HEK293 (cell line): ENCODE data around the gene DLX5.

Experiments
- BCL11B ChIP-seq: fragments of 450-650 bp; formaldehyde crosslinking; IDR thresholded peaks from 2 replicates; pipeline ENCODE4 v1.5.1; 2016; ENCODE audit warnings: low read depth, missing biosample characterization, missing genetic modification characterization
- KLF7 ChIP-seq: fragments of 450-650 bp; formaldehyde crosslinking; IDR thresholded peaks from 2 replicates; pipeline ENCODE4 v1.5.1; 2016; ENCODE audit warnings: missing biosample characterization, missing genetic modification characterization, borderline replicate concordance
- PRDM1 ChIP-seq: fragments of 450-650 bp; formaldehyde crosslinking; IDR thresholded peaks from 2 replicates; pipeline ENCODE4; 2016; ENCODE audit warnings: missing biosample characterization, missing genetic modification characterization
- SALL2 ChIP-seq: fragments of 450-650 bp; formaldehyde crosslinking; IDR thresholded peaks from 2 replicates; pipeline ENCODE4 v1.5.0; 2017; ENCODE audit warnings: missing biosample characterization, mild to moderate bottlenecking, missing genetic modification characterization, borderline replicate concordance
- SP2 ChIP-seq: fragments of 450-650 bp; formaldehyde crosslinking; IDR thresholded peaks from 2 replicates; pipeline ENCODE4 v1.5.1; 2016; ENCODE audit warnings: missing biosample characterization, missing genetic modification characterization
- ZBTB6 ChIP-seq: fragments of 450-650 bp; formaldehyde crosslinking; IDR thresholded peaks from 2 replicates; pipeline ENCODE4 v1.5.1; 2017; ENCODE audit warnings: missing biosample characterization, missing genetic modification characterization
- ZNF112 ChIP-seq: fragments of 450-650 bp; formaldehyde crosslinking; IDR thresholded peaks from 2 replicates; pipeline ENCODE4 v1.5.0; 2017; ENCODE audit warnings: missing biosample characterization, missing genetic modification characterization
- ZNF138 ChIP-seq: fragments of 450-650 bp; formaldehyde crosslinking; IDR thresholded peaks from 2 replicates; pipeline ENCODE4 v1.5.1; 2016; ENCODE audit warnings: missing biosample characterization, missing genetic modification characterization, borderline replicate concordance
- ZNF280D ChIP-seq: fragments of 450-650 bp; formaldehyde crosslinking; IDR thresholded peaks from 2 replicates; pipeline ENCODE4 v1.5.1; 2016; ENCODE audit warnings: missing biosample characterization, missing genetic modification characterization
- ZNF311 ChIP-seq: fragments of 450-650 bp; formaldehyde crosslinking; IDR thresholded peaks from 2 replicates; pipeline ENCODE4 v1.5.1; 2017; ENCODE audit warnings: missing biosample characterization, missing genetic modification characterization, borderline replicate concordance
- ZNF391 ChIP-seq: fragments of 450-650 bp; formaldehyde crosslinking; IDR thresholded peaks from 2 replicates; pipeline ENCODE4 v1.5.1; 2016; ENCODE audit warnings: low read depth, missing biosample characterization, missing genetic modification characterization, borderline replicate concordance
- ZNF518A ChIP-seq: fragments of 450-650 bp; formaldehyde crosslinking; conservative IDR thresholded peaks from 2 replicates; pipeline ENCODE4 v1.5.1; 2016; ENCODE audit warnings: low read depth, missing biosample characterization, missing genetic modification characterization
- ZNF610 ChIP-seq: fragments of 450-650 bp; formaldehyde crosslinking; IDR thresholded peaks from 2 replicates; pipeline ENCODE4 v1.5.1; 2016; ENCODE audit warnings: missing biosample characterization, missing genetic modification characterization, borderline replicate concordance
- ZSCAN18 ChIP-seq: fragments of 450-650 bp; formaldehyde crosslinking; IDR thresholded peaks from 2 replicates; pipeline ENCODE4 v1.5.1; 2016; ENCODE audit warnings: missing biosample characterization, missing genetic modification characterization
- TF ChIP-seq, protein P1 (sequence below): fragments of 450-650 bp; formaldehyde crosslinking; IDR thresholded peaks from 2 replicates; pipeline ENCODE4 v1.5.1; 2016; ENCODE audit warnings: missing biosample characterization, missing genetic modification characterization
- TF ChIP-seq, protein P2 (sequence below): fragments of 450-650 bp; formaldehyde crosslinking; conservative IDR thresholded peaks from 2 replicates; pipeline ENCODE4 v1.5.1; 2016; ENCODE audit warnings: low read depth, missing biosample characterization, missing genetic modification characterization
- TF ChIP-seq, protein P3 (sequence below): fragments of 450-650 bp; formaldehyde crosslinking; IDR thresholded peaks from 2 replicates; pipeline ENCODE4 v1.5.1; 2017; ENCODE audit warnings: missing biosample characterization, missing genetic modification characterization

DLX5 gene

DNA sequence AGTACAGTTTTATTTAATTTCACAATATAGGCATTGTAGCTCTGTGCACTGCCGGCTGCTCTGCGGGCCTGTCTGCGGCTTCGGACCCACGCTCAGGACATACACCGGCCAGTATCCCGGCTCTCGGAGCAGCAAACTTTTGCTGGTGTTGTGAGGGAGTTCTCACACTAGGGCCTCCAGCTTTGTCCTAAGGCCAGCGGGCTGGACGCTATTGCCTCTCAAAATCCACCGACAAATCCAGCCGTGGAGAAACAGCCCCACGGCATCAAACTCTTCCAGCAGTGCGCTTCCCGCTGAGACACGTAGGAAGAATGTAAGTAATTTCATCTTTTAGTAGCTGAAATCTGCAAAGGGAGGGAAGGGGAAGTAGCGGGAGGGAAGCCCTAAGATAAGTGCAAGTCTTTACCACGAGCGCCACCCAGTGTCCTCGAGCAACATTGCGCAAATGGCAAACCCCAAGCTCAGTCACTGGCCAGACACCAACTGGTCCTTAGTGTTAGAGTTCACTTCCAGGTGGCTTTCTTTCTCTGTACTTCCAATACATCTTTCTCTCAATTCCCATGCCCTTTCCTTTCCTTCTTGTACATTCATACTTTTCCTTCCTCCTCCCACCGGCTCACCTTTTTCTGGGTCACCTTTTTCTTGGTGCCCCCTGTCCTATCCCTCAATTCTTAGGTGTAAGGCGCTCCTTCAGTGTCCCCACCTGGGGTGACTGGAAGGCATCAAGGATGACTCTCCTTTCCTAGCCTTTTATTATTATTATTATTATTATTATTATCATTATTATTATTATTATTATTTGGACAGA lies 3.0 kb upstream of the DLX5 start (continued):
- TF ChIP-seq BCL11B (tag by site-specific recombination) = no peak
- TF ChIP-seq ZNF138 = no peak
- no peak for TF ChIP-seq SP2
- no peak for TF ChIP-seq ZNF518A (tag by site-specific recombination)
- TF ChIP-seq, protein P1, sequence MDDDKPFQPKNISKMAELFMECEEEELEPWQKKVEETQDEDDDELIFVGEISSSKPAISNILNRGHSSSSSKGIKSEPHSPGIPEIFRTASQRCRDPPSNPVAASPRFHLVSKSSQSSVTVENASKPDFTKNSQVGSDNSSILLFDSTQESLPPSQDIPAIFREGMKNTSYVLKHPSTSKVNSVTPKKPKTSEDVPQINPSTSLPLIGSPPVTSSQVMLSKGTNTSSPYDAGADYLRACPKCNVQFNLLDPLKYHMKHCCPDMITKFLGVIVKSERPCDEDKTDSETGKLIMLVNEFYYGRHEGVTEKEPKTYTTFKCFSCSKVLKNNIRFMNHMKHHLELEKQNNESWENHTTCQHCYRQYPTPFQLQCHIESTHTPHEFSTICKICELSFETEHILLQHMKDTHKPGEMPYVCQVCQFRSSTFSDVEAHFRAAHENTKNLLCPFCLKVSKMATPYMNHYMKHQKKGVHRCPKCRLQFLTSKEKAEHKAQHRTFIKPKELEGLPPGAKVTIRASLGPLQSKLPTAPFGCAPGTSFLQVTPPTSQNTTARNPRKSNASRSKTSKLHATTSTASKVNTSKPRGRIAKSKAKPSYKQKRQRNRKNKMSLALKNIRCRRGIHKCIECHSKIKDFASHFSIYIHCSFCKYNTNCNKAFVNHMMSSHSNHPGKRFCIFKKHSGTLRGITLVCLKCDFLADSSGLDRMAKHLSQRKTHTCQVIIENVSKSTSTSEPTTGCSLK (tag by site-specific recombination) = no peak
- no peak for TF ChIP-seq SALL2 (tag by site-specific recombination)
- TF ChIP-seq ZNF112 (tag by site-specific recombination) = no peak
- TF ChIP-seq, protein P2, sequence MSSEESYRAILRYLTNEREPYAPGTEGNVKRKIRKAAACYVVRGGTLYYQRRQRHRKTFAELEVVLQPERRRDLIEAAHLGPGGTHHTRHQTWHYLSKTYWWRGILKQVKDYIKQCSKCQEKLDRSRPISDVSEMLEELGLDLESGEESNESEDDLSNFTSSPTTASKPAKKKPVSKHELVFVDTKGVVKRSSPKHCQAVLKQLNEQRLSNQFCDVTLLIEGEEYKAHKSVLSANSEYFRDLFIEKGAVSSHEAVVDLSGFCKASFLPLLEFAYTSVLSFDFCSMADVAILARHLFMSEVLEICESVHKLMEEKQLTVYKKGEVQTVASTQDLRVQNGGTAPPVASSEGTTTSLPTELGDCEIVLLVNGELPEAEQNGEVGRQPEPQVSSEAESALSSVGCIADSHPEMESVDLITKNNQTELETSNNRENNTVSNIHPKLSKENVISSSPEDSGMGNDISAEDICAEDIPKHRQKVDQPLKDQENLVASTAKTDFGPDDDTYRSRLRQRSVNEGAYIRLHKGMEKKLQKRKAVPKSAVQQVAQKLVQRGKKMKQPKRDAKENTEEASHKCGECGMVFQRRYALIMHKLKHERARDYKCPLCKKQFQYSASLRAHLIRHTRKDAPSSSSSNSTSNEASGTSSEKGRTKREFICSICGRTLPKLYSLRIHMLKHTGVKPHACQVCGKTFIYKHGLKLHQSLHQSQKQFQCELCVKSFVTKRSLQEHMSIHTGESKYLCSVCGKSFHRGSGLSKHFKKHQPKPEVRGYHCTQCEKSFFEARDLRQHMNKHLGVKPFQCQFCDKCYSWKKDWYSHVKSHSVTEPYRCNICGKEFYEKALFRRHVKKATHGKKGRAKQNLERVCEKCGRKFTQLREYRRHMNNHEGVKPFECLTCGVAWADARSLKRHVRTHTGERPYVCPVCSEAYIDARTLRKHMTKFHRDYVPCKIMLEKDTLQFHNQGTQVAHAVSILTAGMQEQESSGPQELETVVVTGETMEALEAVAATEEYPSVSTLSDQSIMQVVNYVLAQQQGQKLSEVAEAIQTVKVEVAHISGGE (tag by site-specific recombination) = 0 out of 2 replicates have a peak, but pooled peaks have one; percentile 10
- no peak for TF ChIP-seq KLF7
- TF ChIP-seq ZSCAN18 (tag by site-specific recombination) = no peak
- TF ChIP-seq, protein P3, sequence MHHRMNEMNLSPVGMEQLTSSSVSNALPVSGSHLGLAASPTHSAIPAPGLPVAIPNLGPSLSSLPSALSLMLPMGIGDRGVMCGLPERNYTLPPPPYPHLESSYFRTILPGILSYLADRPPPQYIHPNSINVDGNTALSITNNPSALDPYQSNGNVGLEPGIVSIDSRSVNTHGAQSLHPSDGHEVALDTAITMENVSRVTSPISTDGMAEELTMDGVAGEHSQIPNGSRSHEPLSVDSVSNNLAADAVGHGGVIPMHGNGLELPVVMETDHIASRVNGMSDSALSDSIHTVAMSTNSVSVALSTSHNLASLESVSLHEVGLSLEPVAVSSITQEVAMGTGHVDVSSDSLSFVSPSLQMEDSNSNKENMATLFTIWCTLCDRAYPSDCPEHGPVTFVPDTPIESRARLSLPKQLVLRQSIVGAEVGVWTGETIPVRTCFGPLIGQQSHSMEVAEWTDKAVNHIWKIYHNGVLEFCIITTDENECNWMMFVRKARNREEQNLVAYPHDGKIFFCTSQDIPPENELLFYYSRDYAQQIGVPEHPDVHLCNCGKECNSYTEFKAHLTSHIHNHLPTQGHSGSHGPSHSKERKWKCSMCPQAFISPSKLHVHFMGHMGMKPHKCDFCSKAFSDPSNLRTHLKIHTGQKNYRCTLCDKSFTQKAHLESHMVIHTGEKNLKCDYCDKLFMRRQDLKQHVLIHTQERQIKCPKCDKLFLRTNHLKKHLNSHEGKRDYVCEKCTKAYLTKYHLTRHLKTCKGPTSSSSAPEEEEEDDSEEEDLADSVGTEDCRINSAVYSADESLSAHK (tag by site-specific recombination) = no peak
- TF ChIP-seq ZBTB6 (tag by site-specific recombination) = no peak
- no peak for TF ChIP-seq ZNF610 (tag by site-specific recombination)
- no peak for TF ChIP-seq ZNF391
- peak; percentile 88 for TF ChIP-seq PRDM1
- no peak for TF ChIP-seq ZNF280D (tag by site-specific recombination)
- TF ChIP-seq ZNF311 (tag by site-specific recombination) = no peak
